HG02763 (cell line): ENCODE measurements around the gene ANKDD1B.
A peak's percentile ranks its signal among the peaks of the same experiment; 100 is the strongest.
"Not testable (repeated sequence)": the region's sequence is repeated elsewhere in the genome, so short reads cannot be mapped to it uniquely, and the experiment has no call there.

Source experiments
- ATAC-seq: cut with Tn5 transposase; IDR thresholded peaks from one replicate; pipeline ENCODE4 v1.9.1; 2021; ENCODE audit warnings: mild to moderate bottlenecking, moderate library complexity; ENCODE audit not compliant: unreplicated experiment

The ANKDD1B gene

DNA sequence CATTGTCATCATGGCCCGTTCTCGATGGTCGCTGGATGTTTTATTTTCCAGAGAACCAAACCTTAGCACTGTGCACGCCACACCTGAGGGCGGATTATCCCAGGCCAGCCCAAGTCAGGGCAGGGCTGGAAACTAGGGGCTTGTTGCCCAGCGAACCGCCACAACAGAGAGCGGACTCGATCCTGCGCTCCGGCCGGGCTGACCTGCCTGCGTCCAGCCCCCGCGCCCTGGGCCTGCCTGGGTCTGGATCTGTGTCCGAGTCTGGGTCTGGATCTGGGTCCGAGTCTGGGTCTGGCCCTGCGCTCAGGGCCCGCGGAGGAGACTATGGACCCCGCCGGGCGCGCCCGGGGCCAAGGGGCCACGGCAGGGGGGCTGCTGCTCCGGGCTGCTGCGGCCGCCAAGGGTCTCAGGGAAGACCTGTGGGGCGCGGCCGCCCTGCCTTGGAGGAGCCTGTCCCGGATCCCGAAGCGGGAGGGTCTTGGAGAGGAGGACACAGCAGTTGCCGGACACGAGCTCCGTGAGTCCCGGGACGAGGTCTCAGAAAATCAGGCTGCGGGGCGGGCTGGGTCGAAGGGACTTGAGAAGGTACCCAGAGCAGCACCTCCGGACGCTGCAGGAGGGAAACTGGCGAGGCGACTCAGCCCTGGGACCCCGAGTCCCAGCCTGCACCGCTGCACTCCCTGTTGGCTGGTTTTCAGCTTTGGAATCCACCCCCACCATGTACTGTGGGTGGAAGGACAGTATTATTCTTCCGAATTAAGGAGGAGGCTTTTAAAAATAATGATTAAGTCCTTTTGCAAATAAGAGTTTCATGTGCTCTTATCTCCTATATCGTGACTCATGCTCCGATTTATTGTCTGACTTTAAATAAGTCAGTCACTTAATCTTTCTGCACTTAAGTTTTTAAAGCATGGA, at the start of gene ANKDD1B:
Gene ANKDD1B, plus strand, starts transcription at position 143 of the 915 bp plus-strand sequence. Its CDS starts 182 bp downstream, at position 325.
- no peak for ATAC-seq

DNA sequence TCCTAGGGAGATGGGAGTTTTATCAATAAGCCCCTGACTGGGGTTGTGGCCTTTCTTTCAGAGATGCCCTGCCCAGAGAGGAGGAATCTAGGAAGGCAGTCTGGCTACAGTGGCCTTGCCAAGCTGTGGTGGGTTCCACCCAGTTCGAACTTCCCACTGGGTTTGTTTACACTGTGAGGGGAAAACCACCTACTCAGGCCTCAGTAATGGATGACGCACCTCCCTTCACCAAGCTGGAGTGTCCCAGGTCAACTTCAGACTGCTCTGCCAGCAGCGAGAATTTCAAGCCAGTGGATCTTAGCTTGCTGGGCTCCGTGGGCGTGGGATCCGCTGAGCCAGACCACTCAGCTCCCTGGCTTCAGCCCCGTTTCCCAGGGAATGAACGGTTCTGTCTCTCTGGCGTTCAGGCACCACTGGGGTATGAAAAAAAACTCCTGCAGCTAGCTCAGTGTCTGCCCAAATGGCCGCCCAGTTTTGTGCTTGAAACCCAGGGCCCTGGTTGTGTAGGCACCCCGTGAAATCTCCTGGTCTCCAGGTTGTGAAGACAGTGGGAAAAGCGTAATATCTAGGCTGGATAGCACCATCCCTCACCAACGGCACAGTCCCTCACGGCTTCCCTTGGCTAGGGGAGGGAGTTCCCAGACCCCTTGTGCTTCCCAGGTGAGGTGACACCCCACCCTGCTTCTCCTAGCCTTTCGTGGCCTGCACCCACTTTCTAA, 45.1 kb upstream of the ANKDD1B start:
- ATAC-seq, result peak; percentile 7

DNA sequence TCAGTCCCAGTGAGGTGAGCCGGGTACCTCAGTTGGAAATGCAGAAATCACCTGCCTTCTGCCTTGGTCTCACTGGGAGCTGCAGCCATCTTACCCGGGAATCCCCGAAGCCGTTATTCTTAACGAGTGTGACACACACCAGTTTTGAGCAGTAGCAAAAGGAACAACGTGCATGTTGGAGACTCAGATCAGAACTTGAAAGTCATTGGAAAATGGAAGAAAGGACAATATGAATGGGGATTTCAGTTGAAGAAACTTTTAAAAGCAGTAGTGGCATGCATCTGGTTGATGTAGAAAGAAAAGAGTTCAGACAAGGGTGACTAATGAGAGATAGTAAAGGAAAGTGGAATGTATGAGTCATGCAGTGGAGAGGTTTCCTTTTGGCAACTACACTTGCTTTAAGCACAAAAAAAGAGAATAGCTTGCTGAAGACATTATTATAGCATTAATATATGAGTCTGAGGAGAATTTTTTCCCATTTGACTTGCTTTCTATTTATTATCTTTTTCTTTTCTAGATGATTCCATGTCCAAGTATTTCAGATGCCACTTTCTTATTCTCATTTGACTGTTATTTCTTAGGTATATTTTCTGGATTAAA, 44.4 kb upstream of the ANKDD1B start:
- peak; percentile 87 for ATAC-seq

DNA sequence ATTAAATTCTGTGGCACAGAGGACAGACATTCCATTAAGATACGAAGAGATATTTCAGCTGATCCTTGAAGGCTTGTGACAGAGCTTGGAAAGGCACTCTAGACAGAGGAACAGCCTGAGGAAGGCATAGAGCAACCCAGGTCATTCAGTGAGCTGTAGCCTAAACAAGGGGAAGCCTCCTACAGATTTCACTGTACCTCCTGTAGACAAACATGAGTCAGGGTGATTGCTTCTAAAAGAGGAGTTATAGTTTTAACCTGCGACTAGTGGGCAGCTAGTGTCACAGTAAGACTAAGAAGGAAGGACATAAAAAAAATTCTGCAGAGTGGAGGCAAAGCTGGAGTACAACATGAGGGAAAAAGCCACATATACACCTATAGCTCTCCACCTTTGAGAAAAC, 43.5 kb upstream of the ANKDD1B start:
- no peak for ATAC-seq

DNA sequence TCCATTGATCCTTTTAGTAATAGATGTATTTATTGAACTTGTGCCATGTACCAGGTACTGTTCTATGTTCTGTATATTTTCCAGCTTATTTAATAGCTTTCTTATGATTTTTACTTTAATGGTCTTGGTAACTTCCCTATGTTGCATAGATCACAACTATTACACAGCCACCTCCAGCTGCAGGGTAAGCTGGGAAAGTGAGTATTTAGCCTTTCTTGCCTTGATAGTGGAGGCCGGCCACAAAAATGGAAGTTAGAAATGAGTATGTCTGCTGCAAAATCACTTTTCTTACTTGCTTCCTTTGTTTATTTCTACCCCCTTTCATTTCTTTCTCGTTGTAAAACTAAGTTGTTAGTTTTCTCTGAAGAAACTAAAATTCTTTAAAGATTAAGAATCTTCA, 43.1 kb upstream of the ANKDD1B start:
- ATAC-seq, result no peak

DNA sequence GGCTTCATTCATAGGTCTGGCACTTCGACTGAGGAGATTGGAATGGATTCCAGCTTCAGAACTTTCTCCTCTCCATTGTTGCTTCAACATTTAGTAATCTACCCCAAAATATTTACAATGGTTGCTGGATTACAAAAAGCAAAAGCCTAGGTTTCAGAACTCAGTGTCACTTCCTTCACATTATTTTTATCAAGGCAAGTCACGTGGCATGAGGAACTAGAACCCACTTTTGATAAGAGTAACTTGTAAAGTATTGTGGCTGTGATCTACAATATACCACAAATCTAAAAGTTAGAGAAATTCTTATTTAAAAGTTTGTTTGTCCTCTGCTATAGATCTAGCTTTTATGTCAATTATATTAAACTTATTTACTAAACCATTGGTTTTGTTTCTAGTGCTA, 39.7 kb upstream of the ANKDD1B start:
- ATAC-seq, result no peak

DNA sequence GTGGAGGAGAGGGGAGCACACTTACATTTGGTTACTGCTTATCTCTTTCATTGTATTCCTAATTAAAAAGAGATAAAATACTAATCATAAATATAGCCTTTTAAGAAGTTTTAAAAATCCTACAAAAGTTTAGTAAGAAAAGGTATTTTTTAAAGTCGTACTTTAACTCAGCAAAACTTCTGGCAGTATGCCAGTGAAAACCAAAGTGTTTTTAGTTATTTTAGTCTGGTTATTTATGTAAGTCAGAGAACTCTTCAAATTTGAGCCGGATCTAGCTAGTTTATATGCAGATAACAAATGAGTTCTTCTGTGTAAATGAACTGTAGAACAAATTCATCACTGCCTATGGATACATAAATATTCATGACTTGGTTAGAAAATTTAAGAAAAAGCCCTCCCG, 36.5 kb upstream of the ANKDD1B start:
- peak; percentile 24 for ATAC-seq

DNA sequence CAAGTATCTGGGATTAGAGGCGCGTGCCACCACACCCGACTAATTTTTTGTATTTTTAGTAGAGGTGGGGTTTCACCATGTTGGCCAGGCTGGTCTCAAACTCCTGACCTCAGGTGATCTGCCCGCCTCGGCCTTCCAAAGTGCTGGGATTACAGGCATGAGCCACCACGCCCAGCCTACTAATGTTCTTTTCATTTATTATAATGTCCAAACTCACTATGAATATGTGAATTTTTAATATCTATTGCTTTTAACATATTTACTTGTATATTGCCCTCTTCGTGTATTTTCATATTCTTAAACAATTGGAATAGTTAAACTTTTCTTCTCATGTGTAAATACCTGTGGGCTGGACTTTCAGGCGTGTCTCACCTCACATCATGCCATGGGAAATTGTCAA, 33.0 kb upstream of the ANKDD1B start:
- ATAC-seq, result not testable (repeated sequence)

DNA sequence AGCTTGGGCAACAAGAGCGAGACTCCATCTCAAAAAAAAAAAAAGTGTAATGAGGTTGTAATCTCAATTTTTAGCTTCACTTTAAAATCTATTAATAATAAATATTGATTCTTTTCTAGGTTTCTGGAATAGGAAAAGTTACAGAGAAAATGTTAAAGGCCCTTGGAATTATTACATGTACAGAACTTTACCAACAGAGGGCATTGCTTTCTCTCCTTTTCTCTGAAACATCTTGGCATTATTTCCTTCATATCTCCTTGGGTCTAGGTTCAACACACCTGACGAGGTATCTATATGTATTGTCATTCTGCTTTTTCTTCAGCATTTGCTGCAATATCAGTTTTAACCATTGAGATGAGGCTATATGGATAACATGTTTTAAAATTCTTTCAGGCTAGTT, 26.6 kb upstream of the ANKDD1B start:
- ATAC-seq, result no peak

DNA sequence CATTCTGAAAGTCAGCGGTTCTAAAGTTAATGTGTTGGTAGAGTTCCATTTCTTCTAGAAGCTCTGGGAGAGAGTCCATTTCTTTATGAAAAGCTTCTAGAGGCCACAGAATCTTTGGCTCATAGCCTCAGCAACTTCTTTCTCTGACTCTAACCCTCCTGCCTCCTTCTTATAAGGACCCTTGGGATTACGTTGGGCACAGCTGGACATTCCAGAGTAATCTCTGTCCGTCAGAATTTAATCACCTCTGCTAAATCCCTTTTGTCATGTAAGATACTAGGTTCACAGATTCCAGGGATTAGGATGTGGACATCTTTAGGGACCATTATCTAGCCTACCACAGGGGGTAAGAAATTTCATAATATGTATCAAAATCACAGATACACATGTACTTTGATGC, 22.6 kb upstream of the ANKDD1B start:
- no peak for ATAC-seq

DNA sequence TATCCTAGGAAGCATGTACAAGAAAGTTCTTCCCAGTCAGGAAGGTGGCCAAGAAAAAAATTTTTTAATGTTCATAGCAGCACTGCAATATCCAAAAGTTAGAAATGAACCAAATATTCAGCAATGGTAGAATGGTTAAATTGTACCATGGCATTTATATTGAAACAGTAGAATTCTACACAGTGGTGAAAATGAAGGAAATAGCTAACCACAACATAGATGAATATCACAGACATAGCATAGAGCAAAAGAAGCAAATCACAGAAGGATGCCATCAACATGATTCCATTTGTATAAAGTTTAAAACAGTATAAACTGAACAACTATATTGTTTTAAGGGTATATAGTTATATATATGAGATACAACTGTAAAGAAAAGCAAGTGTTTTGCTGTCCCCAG, 10.7 kb upstream of the ANKDD1B start:
- no peak for ATAC-seq

DNA sequence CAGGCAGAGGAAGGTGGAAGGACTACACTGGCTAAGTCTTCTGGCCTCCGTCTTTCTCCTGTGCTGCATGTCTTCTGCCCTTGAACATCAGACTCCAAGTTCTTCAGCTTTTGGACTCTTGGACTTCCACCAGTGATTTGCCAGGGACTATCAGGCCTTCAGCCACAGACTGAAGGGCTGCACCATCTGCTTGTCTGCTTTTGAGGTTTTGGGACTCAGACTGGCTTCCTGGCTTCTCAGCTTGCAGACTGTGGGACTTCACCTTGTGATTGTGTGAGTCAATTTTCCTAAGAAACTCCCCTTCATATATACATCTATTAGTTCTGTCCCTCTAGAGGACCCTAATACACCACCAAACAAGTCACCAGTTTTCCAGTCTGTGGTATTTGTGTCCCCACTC, 9.7 kb upstream of the ANKDD1B start:
- ATAC-seq, result no peak

DNA sequence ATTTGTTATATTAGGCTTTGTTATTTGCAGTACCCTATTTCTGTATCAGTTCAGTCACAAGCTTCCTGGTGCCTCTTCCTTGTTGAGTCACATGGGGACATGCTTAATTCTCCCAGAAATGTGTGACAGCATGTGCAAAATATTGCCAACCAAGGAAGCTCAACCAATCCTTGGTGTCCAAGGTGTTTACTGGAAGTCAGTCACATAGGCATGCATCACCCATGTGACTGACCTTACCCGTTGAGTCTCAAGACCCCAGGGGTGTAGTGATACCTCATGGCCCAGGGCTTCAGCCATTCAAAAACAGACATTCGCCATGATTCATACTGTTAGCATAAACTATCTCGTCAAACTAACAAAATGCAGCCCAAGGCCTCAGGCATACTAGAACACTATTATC, 9.3 kb upstream of the ANKDD1B start:
- no peak for ATAC-seq

DNA sequence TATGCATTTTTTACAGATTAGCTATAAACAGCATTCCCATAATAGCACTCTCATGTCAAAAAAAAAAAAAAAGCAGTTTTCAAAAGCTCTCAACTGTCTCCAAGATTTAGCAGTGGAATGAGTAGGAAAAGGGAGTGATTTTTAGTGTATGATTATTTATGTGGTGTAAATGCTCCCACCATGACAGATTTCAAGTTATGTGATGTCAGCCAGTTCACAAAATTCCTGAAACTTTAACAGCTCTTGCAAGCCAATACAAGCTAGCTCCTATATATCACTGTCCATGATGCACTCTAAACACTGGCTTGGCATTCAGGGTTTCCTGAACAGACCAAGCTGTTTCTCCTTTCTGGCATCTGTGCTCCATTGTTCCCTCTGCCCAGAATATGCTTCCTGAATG, 7.9 kb upstream of the ANKDD1B start:
- ATAC-seq, result no peak

DNA sequence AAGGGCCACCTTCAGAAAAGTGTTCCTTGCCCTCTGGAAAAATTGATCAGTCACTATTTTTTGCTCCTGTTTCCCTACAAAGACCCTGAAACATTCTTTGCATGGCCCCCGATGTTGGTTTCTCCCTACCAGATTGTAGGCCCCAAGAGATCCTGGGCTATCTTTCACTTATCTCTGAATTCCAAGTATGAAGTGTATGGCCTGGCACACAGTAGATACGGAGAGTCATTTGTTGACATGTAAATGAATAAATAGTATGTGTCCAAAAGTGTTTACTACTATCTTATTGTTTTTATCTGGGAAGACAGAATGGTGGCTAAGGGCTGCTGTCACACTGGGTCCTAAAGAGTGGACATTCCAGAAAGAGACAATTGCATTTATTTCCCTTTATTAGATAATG, 7.4 kb upstream of the ANKDD1B start:
- ATAC-seq, result no peak

DNA sequence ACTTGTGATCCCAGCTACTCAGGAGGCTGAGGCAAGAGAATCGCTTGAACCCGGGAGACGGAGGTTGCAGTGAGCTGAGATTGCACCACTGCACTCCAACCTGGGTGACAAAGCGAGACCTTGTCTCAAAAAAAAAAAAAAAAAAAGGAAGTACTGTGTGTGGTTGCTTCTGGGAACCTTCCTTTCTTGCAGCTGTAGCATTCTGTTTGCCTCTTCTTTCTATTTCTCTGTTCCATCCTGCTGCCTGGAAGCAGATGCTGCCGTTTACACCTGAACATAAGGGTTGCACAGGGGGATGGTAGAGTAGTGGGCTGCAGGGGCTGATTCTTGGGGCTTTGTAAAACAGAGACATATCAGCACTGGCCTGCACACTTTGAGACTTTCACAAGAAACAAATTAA, 3.9 kb upstream of the ANKDD1B start:
- not testable (repeated sequence) for ATAC-seq

DNA sequence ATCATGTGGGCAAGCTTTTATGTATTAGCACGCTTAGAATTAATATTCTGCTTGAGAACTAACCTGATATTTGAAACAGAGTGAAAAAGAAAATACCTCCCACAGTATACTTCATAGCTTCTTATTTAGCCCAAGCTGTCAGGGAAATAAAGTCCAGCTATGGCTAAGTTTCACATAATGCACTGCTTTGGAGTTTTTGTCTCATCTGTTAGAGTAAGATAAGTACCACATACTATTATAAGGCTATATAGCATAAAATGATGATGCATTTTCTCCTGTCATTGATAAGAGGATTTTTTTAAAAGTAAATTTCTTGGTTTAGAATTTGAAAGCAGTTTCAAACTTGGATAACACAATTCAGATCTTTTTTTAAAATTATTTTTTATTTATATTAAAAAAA, 2.4 kb upstream of the ANKDD1B start:
- ATAC-seq, result no peak

DNA sequence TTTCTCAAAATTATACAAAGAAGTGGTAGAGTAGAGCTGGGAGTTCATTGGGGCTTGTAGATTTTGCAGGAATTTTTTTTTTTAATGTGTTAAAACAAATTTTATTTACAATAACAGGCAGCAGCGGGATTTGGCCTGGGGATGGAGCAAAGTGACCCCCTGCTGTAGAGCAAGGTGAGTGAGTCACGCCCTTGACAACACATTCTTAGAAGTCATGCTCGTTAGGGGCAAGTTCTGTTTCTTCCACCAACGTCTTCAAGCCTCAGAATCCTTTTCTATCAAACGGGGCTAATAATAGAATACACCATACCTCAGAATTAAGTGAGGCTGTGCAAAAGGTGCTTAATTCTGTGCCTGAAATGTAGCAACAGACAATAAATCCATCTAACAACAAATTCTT, 1.1 kb upstream of the ANKDD1B start:
- ATAC-seq, result no peak

DNA sequence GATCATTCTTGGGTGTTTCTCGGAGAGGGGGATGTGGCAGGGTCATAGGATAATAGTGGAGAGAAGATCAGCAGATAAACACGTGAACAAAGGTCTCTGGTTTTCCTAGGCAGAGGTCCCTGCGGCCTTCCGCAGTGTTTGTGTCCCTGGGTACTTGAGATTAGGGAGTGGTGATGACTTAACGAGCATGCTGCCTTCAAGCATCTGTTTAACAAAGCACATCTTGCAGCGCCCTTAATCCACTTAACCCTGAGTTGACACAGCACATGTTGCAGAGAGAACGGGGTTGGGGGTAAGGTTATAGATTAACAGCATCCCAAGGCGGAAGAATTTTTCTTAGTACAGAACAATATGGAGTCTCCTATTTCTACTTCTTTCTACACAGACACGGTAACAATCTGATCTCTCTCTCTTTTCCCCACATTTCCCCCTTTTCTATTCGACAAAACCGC, 368 bp upstream of the ANKDD1B start:
- not testable (repeated sequence) for ATAC-seq

DNA sequence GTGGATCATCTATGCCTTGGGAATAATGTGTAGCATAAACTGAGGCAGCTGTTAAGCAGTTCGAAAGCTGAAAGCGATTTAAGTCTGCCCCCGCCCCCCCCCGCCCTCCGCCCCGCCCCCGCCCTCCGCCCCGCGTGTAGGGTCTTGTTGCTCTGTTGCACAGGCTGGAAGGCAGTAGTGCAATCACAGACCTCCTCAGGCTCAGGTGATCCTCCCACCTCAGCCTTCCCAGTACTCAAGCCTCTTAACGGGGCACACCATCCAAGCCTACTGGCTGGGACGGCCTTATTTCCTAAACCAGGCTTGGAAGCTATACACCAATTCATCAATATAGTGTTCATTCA, 945 bp downstream of the ANKDD1B start:
- ATAC-seq, result no peak

DNA sequence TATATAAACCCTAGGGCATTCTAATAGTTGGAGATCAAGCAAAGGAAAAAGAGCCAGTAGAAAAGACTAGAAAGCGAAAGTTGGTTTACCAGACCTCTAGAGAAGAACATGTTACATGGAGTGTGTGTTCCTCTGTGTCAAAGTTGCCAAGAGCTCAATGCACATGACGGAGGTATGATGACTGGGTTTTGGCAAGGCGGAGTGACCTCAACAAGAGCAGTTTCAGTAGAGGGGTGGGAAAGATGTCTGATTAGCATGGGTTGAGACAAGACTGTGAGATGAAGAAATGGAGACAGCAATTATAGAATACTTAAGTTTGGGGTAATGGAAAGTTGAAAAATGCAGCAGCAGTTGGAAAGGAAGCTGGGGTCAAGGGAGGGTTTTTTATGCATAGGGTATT, 1.6 kb downstream of the ANKDD1B start:
- ATAC-seq, result no peak

DNA sequence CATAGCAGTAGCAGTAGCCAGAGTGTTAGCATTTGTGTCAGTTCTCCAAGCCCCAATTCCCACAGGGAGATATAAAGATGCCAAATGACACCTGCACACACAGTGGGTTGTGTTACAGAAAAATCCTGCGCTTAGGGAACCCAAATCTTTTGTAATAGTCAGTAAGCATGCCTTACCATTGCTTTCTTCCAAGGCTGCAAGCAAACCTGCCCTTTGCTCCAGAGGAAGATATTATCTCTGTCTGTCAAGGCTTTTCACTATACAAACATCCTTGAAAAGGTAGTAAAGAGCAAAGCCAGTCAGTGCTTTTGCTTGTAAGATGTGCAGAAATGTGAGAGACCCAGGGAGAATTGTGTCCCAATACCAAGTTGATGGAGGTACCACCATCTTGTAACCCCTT, 2.9 kb downstream of the ANKDD1B start:
- no peak for ATAC-seq
